ENCODE measurements around the gene DISP3.

- TF ChIP-seq NFYB (CRISPR knock-in tag; IDR thresholded peaks at IDR 0.05) (no peak), ZNF792 (CRISPR knock-in tag; IDR thresholded peaks at IDR 0.05) (no peak), SIN3B (IDR thresholded peaks at IDR 0.05; ENCODE audit: low read length) (no peak), ZNF17 (CRISPR knock-in tag; IDR thresholded peaks at IDR 0.05) (no peak), STAG1 (CRISPR knock-in tag; IDR thresholded peaks at IDR 0.05) (no peak), ZFP90 (CRISPR knock-in tag; IDR thresholded peaks at IDR 0.05; ENCODE audit: borderline replicate concordance) (no peak), TEAD3 (CRISPR knock-in tag; optimal IDR thresholded peaks at IDR 0.05; ENCODE audit: borderline replicate concordance) (no peak), USF2 (IDR thresholded peaks at IDR 0.05; ENCODE audit: low read depth, low read length) (no peak), USF2 (CRISPR knock-in tag; IDR thresholded peaks at IDR 0.05; ENCODE audit: borderline replicate concordance) (no peak), POLR2A (IDR thresholded peaks at IDR 0.05; ENCODE audit: insufficient read depth in 1 of 2, low read depth in 2 of 2, low read length in 2 of 2) (no peak)
- TF ChIP-seq, protein P1, sequence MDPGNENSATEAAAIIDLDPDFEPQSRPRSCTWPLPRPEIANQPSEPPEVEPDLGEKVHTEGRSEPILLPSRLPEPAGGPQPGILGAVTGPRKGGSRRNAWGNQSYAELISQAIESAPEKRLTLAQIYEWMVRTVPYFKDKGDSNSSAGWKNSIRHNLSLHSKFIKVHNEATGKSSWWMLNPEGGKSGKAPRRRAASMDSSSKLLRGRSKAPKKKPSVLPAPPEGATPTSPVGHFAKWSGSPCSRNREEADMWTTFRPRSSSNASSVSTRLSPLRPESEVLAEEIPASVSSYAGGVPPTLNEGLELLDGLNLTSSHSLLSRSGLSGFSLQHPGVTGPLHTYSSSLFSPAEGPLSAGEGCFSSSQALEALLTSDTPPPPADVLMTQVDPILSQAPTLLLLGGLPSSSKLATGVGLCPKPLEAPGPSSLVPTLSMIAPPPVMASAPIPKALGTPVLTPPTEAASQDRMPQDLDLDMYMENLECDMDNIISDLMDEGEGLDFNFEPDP (CRISPR knock-in tag; conservative IDR thresholded peaks at IDR 0.05): no peak
- TF ChIP-seq, protein P2, sequence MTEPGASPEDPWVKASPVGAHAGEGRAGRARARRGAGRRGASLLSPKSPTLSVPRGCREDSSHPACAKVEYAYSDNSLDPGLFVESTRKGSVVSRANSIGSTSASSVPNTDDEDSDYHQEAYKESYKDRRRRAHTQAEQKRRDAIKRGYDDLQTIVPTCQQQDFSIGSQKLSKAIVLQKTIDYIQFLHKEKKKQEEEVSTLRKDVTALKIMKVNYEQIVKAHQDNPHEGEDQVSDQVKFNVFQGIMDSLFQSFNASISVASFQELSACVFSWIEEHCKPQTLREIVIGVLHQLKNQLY (CRISPR knock-in tag; IDR thresholded peaks at IDR 0.05): no peak
These were observed 91.0 kb downstream of the DISP3 start for GRCh38 chr1:11569954-11570353.

Data from HepG2 (cell line).